ENCODE results near the gene TMEM212. TPM values are rescaled to one million over a fixed set of nuclear protein-coding genes. Genes with fewer than 3 reads are reported as not detected.

The TMEM212 gene
- total and polyA plus RNA-seq, 2 of the 13 experiments (the other 11 are each of a cell fraction or from before 2014, with no cell fraction given), result not detected

GRCh38 chr3:171840811-171841619, 2.1 kb upstream of the TMEM212 start (continued):
- peak; percentile 89; the same call in 1 of the 2 replicates for TF ChIP-seq SOX13 (IDR thresholded peaks at IDR 0.05)
- TF ChIP-seq SOX13 (CRISPR knock-in tag; conservative IDR thresholded peaks at IDR 0.05 in 1 of 2, IDR thresholded peaks at IDR 0.05 in 1 of 2), result peak in 1 of 2 experiments; percentile 98; a peak in 2 of 4 replicates
- peak; percentile 50; the same call in 1 of the 2 replicates for TF ChIP-seq ZNF556 (CRISPR knock-in tag; IDR thresholded peaks at IDR 0.05; ENCODE audit: borderline replicate concordance)
- TF ChIP-seq LRRFIP1 (CRISPR knock-in tag; conservative IDR thresholded peaks at IDR 0.05), result no peak
- peak; percentile 50; the same call in 1 of the 2 replicates for TF ChIP-seq ZSCAN9 (CRISPR knock-in tag; IDR thresholded peaks at IDR 0.05; ENCODE audit: borderline replicate concordance)
- 0 out of 2 replicates have a peak, but pooled peaks have one; percentile 18 for TF ChIP-seq ZNF770 (CRISPR knock-in tag; IDR thresholded peaks at IDR 0.05)
- peak; percentile 62; the same call in 1 of the 2 replicates for TF ChIP-seq ZNF775 (CRISPR knock-in tag; IDR thresholded peaks at IDR 0.05; ENCODE audit: borderline replicate concordance)

Measured in HepG2 (cell line).